Neural crest cell (in vitro differentiated cells): ENCODE results near the gene ORAI3. TPM values are rescaled to one million over a fixed set of nuclear protein-coding genes. Genes with fewer than 3 reads are reported as not detected.
A peak's percentile ranks its signal among the peaks of the same experiment; 100 is the strongest.

Source experiments
- DNase-seq: peaks from one replicate; pipeline ENCODE4 v3.0.0; 2021; ENCODE audit warnings: low read depth, mixed read lengths, low spot score
- H3K27ac Mint-ChIP-seq: one replicate; pipeline ENCODE4 v1.8.0; 2021; ENCODE audit warnings: mild to moderate bottlenecking, mixed read lengths; ENCODE audit not compliant: unreplicated experiment
- H3K27me3 Mint-ChIP-seq: 2 replicates; pipeline ENCODE4 v1.8.0; 2021; ENCODE audit warnings: low read depth, mild to moderate bottlenecking, mixed read lengths
- H3K36me3 Mint-ChIP-seq: 2 replicates; pipeline ENCODE4 v1.8.0; 2021; ENCODE audit warnings: low read depth, mild to moderate bottlenecking, mixed read lengths
- H3K4me1 Mint-ChIP-seq: 2 replicates; pipeline ENCODE4 v1.8.0; 2021; ENCODE audit warnings: mixed read lengths
- H3K4me3 Mint-ChIP-seq: one replicate; pipeline ENCODE4 v1.8.0; 2021; ENCODE audit warnings: mild to moderate bottlenecking, mixed read lengths
- H3K9me3 Mint-ChIP-seq: 2 replicates; pipeline ENCODE4 v1.8.0; 2021; ENCODE audit warnings: mixed read lengths
- CTCF ChIP-seq: fragments of 200-600 bp; sonication (generic); conservative IDR thresholded peaks from 2 replicates; pipeline ENCODE4 v1.5.0; 2021; ENCODE audit warnings: antibody characterized with exemption, mild to moderate bottlenecking
- total RNA-seq: library from RNA; stranded (reverse); gene quantifications from 2 replicates; pipeline ENCODE4 v1.2.1, GENCODE V29; 2021

ORAI3 gene
- total RNA-seq, 1 donor from 2014 or later: 7.7 TPM

GRCh38 chr16:30982548-30983288, 33.9 kb downstream of the ORAI3 start:
- H3K27ac Mint-ChIP-seq: peak overlapping the region; percentile 84
- no peaks in the 10 kb centered on the region for H3K27me3 Mint-ChIP-seq
- peaks cover 9% of the 10 kb centered on the region for H3K36me3 Mint-ChIP-seq
- H3K4me1 Mint-ChIP-seq: no peaks in the 10 kb centered on the region
- H3K9me3 Mint-ChIP-seq: no peaks in the 10 kb centered on the region
- no peak for DNase-seq
- H3K4me3 Mint-ChIP-seq: peak overlapping the region; percentile 64
- no peak for TF ChIP-seq CTCF

GRCh38 chr16:30983289-30983889, 34.5 kb downstream of the ORAI3 start:
- Mint-ChIP-seq H3K9me3 (no peaks in the 10 kb centered on the region), H3K27ac (no peak overlapping the region), H3K4me3 (no peak overlapping the region), H3K27me3 (no peaks in the 10 kb centered on the region), H3K36me3 (peaks cover 9% of the 10 kb centered on the region), H3K4me1 (no peaks in the 10 kb centered on the region)
- TF ChIP-seq CTCF: no peak
- no peak for DNase-seq

GRCh38 chr16:30983898-30984610, 35.2 kb downstream of the ORAI3 start:
- Mint-ChIP-seq H3K27ac (no peak overlapping the region), H3K4me3 (no peak overlapping the region), H3K9me3 (no peaks in the 10 kb centered on the region), H3K36me3 (peaks cover 9% of the 10 kb centered on the region), H3K27me3 (no peaks in the 10 kb centered on the region), H3K4me1 (no peaks in the 10 kb centered on the region)
- no peak for TF ChIP-seq CTCF
- no peak for DNase-seq

- peaks cover 9% of the 10 kb centered on the region for H3K36me3 Mint-ChIP-seq
- TF ChIP-seq CTCF: peak; percentile 90
- H3K4me1 Mint-ChIP-seq: no peaks in the 10 kb centered on the region
- no peak within 1 kb of the TSS for H3K4me3 Mint-ChIP-seq
- DNase-seq: peak; percentile 96
- no peaks in the 10 kb centered on the region for H3K9me3 Mint-ChIP-seq
- H3K27ac Mint-ChIP-seq: no peak within 1 kb of the TSS
- no peaks in the 10 kb centered on the region for H3K27me3 Mint-ChIP-seq
These were observed 36.0 kb downstream of the ORAI3 start, which contains the start of gene HSD3B7 for GRCh38 chr16:30984669-30985400. Gene HSD3B7, plus strand, starts transcription at chr16:30985207. Its CDS starts 452 bp downstream, at chr16:30985659.

GRCh38 chr16:30985401-30986128, 36.7 kb downstream of the ORAI3 start:
- no peak for DNase-seq
- no peaks in the 10 kb centered on the region for H3K9me3 Mint-ChIP-seq
- no peak for TF ChIP-seq CTCF
- H3K4me3 Mint-ChIP-seq: no peak overlapping the region
- no peaks in the 10 kb centered on the region for H3K27me3 Mint-ChIP-seq
- no peak overlapping the region for H3K27ac Mint-ChIP-seq
- peaks cover 9% of the 10 kb centered on the region for H3K36me3 Mint-ChIP-seq
- H3K4me1 Mint-ChIP-seq: no peaks in the 10 kb centered on the region
